NCI-H226 (cell line): ENCODE data around the gene TMEM69.
"Not testable (repeated sequence)": the region's sequence is repeated elsewhere in the genome, so short reads cannot be mapped to it uniquely, and the experiment has no call there.

ENCODE experiments used
- DNase-seq: peaks from one replicate; pipeline ENCODE4 v3.0.0-alpha.2; 2015

TMEM69 gene

GRCh38 chr1:45739641-45740156 lies 51.7 kb downstream of the TMEM69 start:
- not testable (repeated sequence) for DNase-seq
